Body of pancreas (tissue), 4 donors: ENCODE results near the gene HLF.

Source experiments
- POLR2A ChIP-seq, 3 donors: fragments of 450-650 bp; IDR thresholded peaks; one replicate each; pipeline ENCODE4 v1.6.1; 2016; ENCODE audit warnings: antibody characterized with exemption in 3 of 3, mild to moderate bottlenecking in 2 of 3
- TF ChIP-seq, protein P1 (sequence below), 7 experiments: fragments of 450-650 bp in 4 of 7; fragments of 200-600 bp in 3 of 7; sonication (generic) in 3 of 7; IDR thresholded peaks; one replicate each; pipeline ENCODE4 v1.5.1; 2016 to 2019; ENCODE audit warnings: antibody characterized with exemption in 7 of 7

DNA sequence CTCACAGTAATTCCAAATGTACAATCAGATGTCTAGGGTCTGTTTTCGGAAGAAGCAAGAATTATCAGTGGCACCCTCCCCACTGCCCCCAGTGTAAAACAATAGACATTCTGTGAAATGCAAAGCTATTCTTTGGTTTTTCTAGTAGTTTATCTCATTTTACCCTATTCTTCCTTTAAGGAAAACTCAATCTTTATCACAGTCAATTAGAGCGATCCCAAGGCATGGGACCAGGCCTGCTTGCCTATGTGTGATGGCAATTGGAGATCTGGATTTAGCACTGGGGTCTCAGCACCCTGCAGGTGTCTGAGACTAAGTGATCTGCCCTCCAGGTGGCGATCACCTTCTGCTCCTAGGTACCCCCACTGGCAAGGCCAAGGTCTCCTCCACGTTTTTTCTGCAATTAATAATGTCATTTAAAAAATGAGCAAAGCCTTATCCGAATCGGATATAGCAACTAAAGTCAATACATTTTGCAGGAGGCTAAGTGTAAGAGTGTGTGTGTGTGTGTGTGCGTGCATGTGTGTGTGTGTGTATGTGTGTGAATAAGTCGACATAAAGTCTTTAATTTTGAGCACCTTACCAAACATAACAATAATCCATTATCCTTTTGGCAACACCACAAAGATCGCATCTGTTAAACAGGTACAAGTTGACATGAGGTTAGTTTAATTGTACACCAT lies 59.7 kb downstream of the HLF start:
- TF ChIP-seq, protein P1, sequence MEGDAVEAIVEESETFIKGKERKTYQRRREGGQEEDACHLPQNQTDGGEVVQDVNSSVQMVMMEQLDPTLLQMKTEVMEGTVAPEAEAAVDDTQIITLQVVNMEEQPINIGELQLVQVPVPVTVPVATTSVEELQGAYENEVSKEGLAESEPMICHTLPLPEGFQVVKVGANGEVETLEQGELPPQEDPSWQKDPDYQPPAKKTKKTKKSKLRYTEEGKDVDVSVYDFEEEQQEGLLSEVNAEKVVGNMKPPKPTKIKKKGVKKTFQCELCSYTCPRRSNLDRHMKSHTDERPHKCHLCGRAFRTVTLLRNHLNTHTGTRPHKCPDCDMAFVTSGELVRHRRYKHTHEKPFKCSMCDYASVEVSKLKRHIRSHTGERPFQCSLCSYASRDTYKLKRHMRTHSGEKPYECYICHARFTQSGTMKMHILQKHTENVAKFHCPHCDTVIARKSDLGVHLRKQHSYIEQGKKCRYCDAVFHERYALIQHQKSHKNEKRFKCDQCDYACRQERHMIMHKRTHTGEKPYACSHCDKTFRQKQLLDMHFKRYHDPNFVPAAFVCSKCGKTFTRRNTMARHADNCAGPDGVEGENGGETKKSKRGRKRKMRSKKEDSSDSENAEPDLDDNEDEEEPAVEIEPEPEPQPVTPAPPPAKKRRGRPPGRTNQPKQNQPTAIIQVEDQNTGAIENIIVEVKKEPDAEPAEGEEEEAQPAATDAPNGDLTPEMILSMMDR (IDR thresholded peaks at IDR 0.05), result no peak
- TF ChIP-seq POLR2A (IDR thresholded peaks at IDR 0.05), result no peak
